Measurements from ENCODE around the gene MMP20. TPM values are rescaled to one million over a fixed set of nuclear protein-coding genes. Genes with fewer than 3 reads are reported as not detected.

The MMP20 gene
- polyA plus RNA-seq, 2 of the 4 experiments (the other 2 are of a cell fraction) = not detected

DNA sequence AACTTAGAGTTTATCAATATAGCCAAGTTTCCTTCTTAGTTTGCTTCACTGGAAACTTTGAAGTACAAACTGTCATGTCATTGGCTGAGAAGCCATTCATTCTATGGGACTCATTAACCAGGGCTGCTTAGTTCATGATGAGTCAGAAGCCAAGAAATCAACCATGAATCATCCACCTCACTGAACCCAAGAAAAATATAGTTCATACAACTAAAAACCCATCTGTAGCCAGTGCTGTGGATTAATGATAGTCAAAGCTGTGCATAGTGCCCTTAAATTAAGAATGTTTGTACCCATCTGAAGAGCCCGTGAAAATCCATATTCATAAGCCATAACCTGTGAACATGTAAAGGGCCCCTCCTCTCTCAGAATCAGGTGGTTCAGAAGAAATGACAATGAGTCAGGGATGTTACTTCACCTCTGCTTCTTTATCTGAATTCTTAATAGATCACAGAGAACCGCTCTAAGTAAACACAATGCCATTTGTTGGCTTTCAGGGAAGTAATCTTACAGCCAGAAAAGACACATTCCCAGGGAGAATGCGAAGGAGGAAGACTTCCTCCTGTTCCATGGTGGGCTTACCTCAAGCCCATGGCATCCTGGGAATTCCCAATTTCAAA lies 25.4 kb downstream of the MMP20 start:
- DNase-seq (ENCODE audit: low read depth in 1 of 2, low spot score in 1 of 2) (peak; percentile 62 to 94), ATAC-seq (peak; percentile 93 to 98), FAIRE-seq (peak; percentile 93)
- Histone ChIP-seq H3K4me3 (no peak overlapping the region), H3K9me3 (no peaks in the 10 kb centered on the region), H3K4me1 (peaks cover 43% of the 10 kb centered on the region), H3K27ac (peak overlapping the region; percentile 91 to 95), H3K4me2 (peak overlapping the region; percentile 76)
- 2% methylated on average over 3 of the region's 3 CpGs for whole genome bisulfite sequencing (ENCODE audit: missing lambda C conversion rate)
- CTCF ChIA-PET = interaction anchor here (1.1 to 1.5 kb wide), 2 partner anchors 14 to 104 kb away, joined by 3 to 8 read pairs; no protein-coding TSS in a partner anchor
- POLR2A ChIA-PET = interaction anchor here (0.8 to 1.1 kb wide), 2 partner anchors 36 to 48 kb away, joined by 3 read pairs; no protein-coding TSS in a partner anchor
- TF ChIP-seq CBX8 (IDR thresholded peaks at IDR 0.05) (no peak), NPAS2 (CRISPR knock-in tag; IDR thresholded peaks at IDR 0.05; ENCODE audit: borderline replicate concordance) (no peak), RAD21 (conservative IDR thresholded peaks at IDR 0.05 in 1 of 2, IDR thresholded peaks at IDR 0.05 in 1 of 2) (peak in 1 of 2 experiments; percentile 19; a peak in 2 of 5 replicates), HOXA7 (CRISPR knock-in tag; IDR thresholded peaks at IDR 0.05) (no peak), HOXB5 (CRISPR knock-in tag; IDR thresholded peaks at IDR 0.05) (no peak), HOXB13 (CRISPR knock-in tag; IDR thresholded peaks at IDR 0.05; ENCODE audit: low read depth) (no peak), CHD4 (IDR thresholded peaks at IDR 0.05; ENCODE audit: borderline replicate concordance) (no peak), HDAC2 (IDR thresholded peaks at IDR 0.05) (no peak), ZFP36 (IDR thresholded peaks at IDR 0.05; ENCODE audit: borderline replicate concordance, partially characterized antibody) (no peak), NFE2L2 (conservative IDR thresholded peaks at IDR 0.05; ENCODE audit: low read length) (peak; percentile 63), ATOH8 (CRISPR knock-in tag; IDR thresholded peaks at IDR 0.05; ENCODE audit: low read depth) (no peak), RNF2 (IDR thresholded peaks at IDR 0.05; ENCODE audit: borderline replicate concordance, low read depth) (no peak), KDM5A (IDR thresholded peaks at IDR 0.05) (no peak), CBX2 (IDR thresholded peaks at IDR 0.05; ENCODE audit: borderline replicate concordance, low read depth) (no peak), FOSB (CRISPR knock-in tag; IDR thresholded peaks at IDR 0.05) (no peak), HEYL (CRISPR knock-in tag; IDR thresholded peaks at IDR 0.05) (no peak), ZSCAN20 (CRISPR knock-in tag; IDR thresholded peaks at IDR 0.05) (no peak), NR3C1 (IDR thresholded peaks at IDR 0.05) (no peak), BHLHE40 (IDR thresholded peaks at IDR 0.05; ENCODE audit: low read depth, low read length) (no peak), RARB (CRISPR knock-in tag; IDR thresholded peaks at IDR 0.05) (no peak), PHF8 (IDR thresholded peaks at IDR 0.05; ENCODE audit: borderline replicate concordance, low read depth) (no peak), USF2 (IDR thresholded peaks at IDR 0.05) (peak; percentile 42), ZNF302 (CRISPR knock-in tag; IDR thresholded peaks at IDR 0.05) (no peak), TFCP2L1 (CRISPR knock-in tag; IDR thresholded peaks at IDR 0.05) (no peak), EP300 (IDR thresholded peaks at IDR 0.05) (peak; percentile 72 to 88; a peak in 3 of 5 replicates), EHF (CRISPR knock-in tag; IDR thresholded peaks at IDR 0.05) (no peak), JUNB (IDR thresholded peaks at IDR 0.05) (peak; percentile 97), SREBF2 (IDR thresholded peaks at IDR 0.05) (no peak), RFX5 (IDR thresholded peaks at IDR 0.05) (no peak), GATA3 (IDR thresholded peaks at IDR 0.05; ENCODE audit: borderline replicate concordance) (peak; percentile 89), TP53 (CRISPR knock-in tag; IDR thresholded peaks at IDR 0.05) (no peak), EHMT2 (IDR thresholded peaks at IDR 0.05; ENCODE audit: low read depth) (no peak), BCL3 (IDR thresholded peaks at IDR 0.05) (peak; percentile 54; the same call in 1 of the 3 replicates)
- TF ChIP-seq, protein P1, sequence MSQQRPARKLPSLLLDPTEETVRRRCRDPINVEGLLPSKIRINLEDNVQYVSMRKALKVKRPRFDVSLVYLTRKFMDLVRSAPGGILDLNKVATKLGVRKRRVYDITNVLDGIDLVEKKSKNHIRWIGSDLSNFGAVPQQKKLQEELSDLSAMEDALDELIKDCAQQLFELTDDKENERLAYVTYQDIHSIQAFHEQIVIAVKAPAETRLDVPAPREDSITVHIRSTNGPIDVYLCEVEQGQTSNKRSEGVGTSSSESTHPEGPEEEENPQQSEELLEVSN (IDR thresholded peaks at IDR 0.05; ENCODE audit: borderline replicate concordance, low read depth) = no peak
- TF ChIP-seq, protein P2, sequence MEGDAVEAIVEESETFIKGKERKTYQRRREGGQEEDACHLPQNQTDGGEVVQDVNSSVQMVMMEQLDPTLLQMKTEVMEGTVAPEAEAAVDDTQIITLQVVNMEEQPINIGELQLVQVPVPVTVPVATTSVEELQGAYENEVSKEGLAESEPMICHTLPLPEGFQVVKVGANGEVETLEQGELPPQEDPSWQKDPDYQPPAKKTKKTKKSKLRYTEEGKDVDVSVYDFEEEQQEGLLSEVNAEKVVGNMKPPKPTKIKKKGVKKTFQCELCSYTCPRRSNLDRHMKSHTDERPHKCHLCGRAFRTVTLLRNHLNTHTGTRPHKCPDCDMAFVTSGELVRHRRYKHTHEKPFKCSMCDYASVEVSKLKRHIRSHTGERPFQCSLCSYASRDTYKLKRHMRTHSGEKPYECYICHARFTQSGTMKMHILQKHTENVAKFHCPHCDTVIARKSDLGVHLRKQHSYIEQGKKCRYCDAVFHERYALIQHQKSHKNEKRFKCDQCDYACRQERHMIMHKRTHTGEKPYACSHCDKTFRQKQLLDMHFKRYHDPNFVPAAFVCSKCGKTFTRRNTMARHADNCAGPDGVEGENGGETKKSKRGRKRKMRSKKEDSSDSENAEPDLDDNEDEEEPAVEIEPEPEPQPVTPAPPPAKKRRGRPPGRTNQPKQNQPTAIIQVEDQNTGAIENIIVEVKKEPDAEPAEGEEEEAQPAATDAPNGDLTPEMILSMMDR (IDR thresholded peaks at IDR 0.05) = no peak
- TF ChIP-seq, protein P3, sequence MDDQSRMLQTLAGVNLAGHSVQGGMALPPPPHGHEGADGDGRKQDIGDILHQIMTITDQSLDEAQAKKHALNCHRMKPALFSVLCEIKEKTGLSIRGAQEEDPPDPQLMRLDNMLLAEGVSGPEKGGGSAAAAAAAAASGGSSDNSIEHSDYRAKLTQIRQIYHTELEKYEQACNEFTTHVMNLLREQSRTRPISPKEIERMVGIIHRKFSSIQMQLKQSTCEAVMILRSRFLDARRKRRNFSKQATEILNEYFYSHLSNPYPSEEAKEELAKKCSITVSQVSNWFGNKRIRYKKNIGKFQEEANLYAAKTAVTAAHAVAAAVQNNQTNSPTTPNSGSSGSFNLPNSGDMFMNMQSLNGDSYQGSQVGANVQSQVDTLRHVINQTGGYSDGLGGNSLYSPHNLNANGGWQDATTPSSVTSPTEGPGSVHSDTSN (IDR thresholded peaks at IDR 0.05) = peak; percentile 6; the same call in 1 of the 2 replicates
- TF ChIP-seq, protein P4, sequence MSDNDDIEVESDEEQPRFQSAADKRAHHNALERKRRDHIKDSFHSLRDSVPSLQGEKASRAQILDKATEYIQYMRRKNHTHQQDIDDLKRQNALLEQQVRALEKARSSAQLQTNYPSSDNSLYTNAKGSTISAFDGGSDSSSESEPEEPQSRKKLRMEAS (IDR thresholded peaks at IDR 0.05) = peak; percentile 67

All from A549 (cell line).